OCI-LY1 (cell line): ENCODE measurements around the gene ZGRF1.

Source experiments
- H2AFZ ChIP-seq: fragments of 200-600 bp; sonication (generic), shearing (Covaris generic); 2 replicates; pipeline ENCODE4 v1.6.0; 2014; ENCODE audit warnings: antibody characterized with exemption, mild to moderate bottlenecking, low read length
- H3F3A ChIP-seq: fragments of 200-600 bp; sonication (generic), shearing (Covaris generic); 2 replicates; pipeline ENCODE4 v1.6.0; 2014; ENCODE audit warnings: mild to moderate bottlenecking, antibody characterized with exemption, low read length, moderate library complexity; ENCODE audit not compliant: insufficient read depth
- H3K27ac ChIP-seq: fragments of 200-600 bp; sonication (generic); 2 replicates; pipeline ENCODE4 v1.5.1; 2014; ENCODE audit warnings: low read length, mixed run types, mild to moderate bottlenecking, low read depth; ENCODE audit not compliant: poor library complexity, severe bottlenecking
- H3K27me3 ChIP-seq: fragments of 200-600 bp; sonication (generic); 2 replicates; pipeline ENCODE4 v1.6.0; 2014; ENCODE audit warnings: antibody characterized with exemption, mild to moderate bottlenecking, low read length, moderate library complexity; ENCODE audit not compliant: insufficient read depth
- H3K36me3 ChIP-seq: fragments of 200-600 bp; sonication (generic); 2 replicates; pipeline ENCODE4 v1.6.1; 2014; ENCODE audit warnings: mild to moderate bottlenecking, antibody characterized with exemption, low read length, moderate library complexity, mixed read lengths; ENCODE audit not compliant: insufficient read depth
- H3K4me1 ChIP-seq: fragments of 200-600 bp; sonication (generic); 2 replicates; pipeline ENCODE4 v1.5.1; 2014; ENCODE audit warnings: mild to moderate bottlenecking, low read length, moderate library complexity; ENCODE audit not compliant: insufficient read depth, severe bottlenecking
- H3K4me2 ChIP-seq: fragments of 200-600 bp; sonication (generic), shearing (Covaris generic); 2 replicates; pipeline ENCODE4 v1.6.1; 2014; ENCODE audit warnings: low read length
- H3K4me3 ChIP-seq: fragments of 200-600 bp; sonication (generic); 2 replicates; pipeline ENCODE4 v1.5.1; 2014; ENCODE audit warnings: low read length, low read depth, mild to moderate bottlenecking, mixed read lengths; ENCODE audit not compliant: poor library complexity, severe bottlenecking
- H3K79me2 ChIP-seq: fragments of 200-600 bp; shearing (Covaris generic); 2 replicates; pipeline ENCODE4 v1.6.1; 2016; ENCODE audit warnings: mixed run types, low read length, mixed read lengths; ENCODE audit not compliant: insufficient read depth
- H3K9ac ChIP-seq: fragments of 200-600 bp; sonication (generic), shearing (Covaris generic); 2 replicates; pipeline ENCODE4 v1.6.1; 2014; ENCODE audit warnings: mild to moderate bottlenecking, low read length, mixed read lengths
- H3K9me2 ChIP-seq: fragments of 200-600 bp; sonication (generic), shearing (Covaris generic); 2 replicates; pipeline ENCODE4 v1.6.1; 2014; ENCODE audit warnings: low read depth, mild to moderate bottlenecking, low read length, mixed read lengths
- H3K9me3 ChIP-seq: fragments of 200-600 bp; shearing (Covaris generic); 2 replicates; pipeline ENCODE4 v1.6.1; 2014; ENCODE audit warnings: low read length, mixed read lengths
- H4K20me1 ChIP-seq: fragments of 200-600 bp; sonication (generic), shearing (Covaris generic); 2 replicates; pipeline ENCODE4 v1.6.0; 2016; ENCODE audit warnings: mild to moderate bottlenecking, low read length; ENCODE audit not compliant: insufficient read depth
- CTCF ChIP-seq: fragments of 200-600 bp; sonication (generic), shearing (Covaris generic); IDR thresholded peaks from 2 replicates; pipeline ENCODE4 v1.5.1; 2017; ENCODE audit warnings: mild to moderate bottlenecking, antibody characterized with exemption, low read length, moderate library complexity, mixed read lengths
- EZH2 ChIP-seq: fragments of 200-600 bp; sonication (generic), shearing (Covaris generic); IDR thresholded peaks from 2 replicates; pipeline ENCODE4 v1.8.0; 2017; ENCODE audit warnings: borderline replicate concordance, mixed run types, mild to moderate bottlenecking, antibody characterized with exemption, low read length, moderate library complexity, mixed read lengths

ZGRF1 gene

GRCh38 chr4:112540695-112541094, 96.0 kb downstream of the ZGRF1 start:
- Histone ChIP-seq H3K4me3 (no peak overlapping the region), H3K79me2 (no peaks in the 10 kb centered on the region), H3F3A (no peaks in the 10 kb centered on the region), H3K27ac (no peak overlapping the region), H2AFZ (no peak overlapping the region), H3K4me2 (no peak overlapping the region), H3K9ac (no peak overlapping the region), H3K9me3 (no peaks in the 10 kb centered on the region), H3K4me1 (no peaks in the 10 kb centered on the region), H3K27me3 (no peaks in the 10 kb centered on the region), H3K9me2 (no peaks in the 10 kb centered on the region), H4K20me1 (no peaks in the 10 kb centered on the region), H3K36me3 (peaks cover 3% of the 10 kb centered on the region)
- no peak for TF ChIP-seq CTCF
- TF ChIP-seq EZH2, result no peak

GRCh38 chr4:112536123-112536522, 100.6 kb downstream of the ZGRF1 start:
- Histone ChIP-seq H3K27me3 (no peaks in the 10 kb centered on the region), H3K79me2 (no peaks in the 10 kb centered on the region), H4K20me1 (no peaks in the 10 kb centered on the region), H3K9me3 (no peaks in the 10 kb centered on the region), H3K27ac (no peak overlapping the region), H3F3A (no peaks in the 10 kb centered on the region), H3K4me2 (no peak overlapping the region), H3K36me3 (peaks cover 3% of the 10 kb centered on the region), H2AFZ (no peak overlapping the region), H3K4me1 (no peaks in the 10 kb centered on the region), H3K9ac (no peak overlapping the region), H3K4me3 (no peak overlapping the region), H3K9me2 (no peaks in the 10 kb centered on the region)
- TF ChIP-seq CTCF (no peak), EZH2 (no peak)

GRCh38 chr4:112532267-112532666, 104.4 kb downstream of the ZGRF1 start:
- Histone ChIP-seq H3F3A (no peaks in the 10 kb centered on the region), H3K9me2 (no peaks in the 10 kb centered on the region), H2AFZ (no peak overlapping the region), H3K27ac (no peak overlapping the region), H3K4me3 (no peak overlapping the region), H3K36me3 (no peaks in the 10 kb centered on the region), H3K79me2 (no peaks in the 10 kb centered on the region), H3K9me3 (no peaks in the 10 kb centered on the region), H4K20me1 (no peaks in the 10 kb centered on the region), H3K4me2 (no peak overlapping the region), H3K27me3 (no peaks in the 10 kb centered on the region), H3K9ac (no peak overlapping the region), H3K4me1 (no peaks in the 10 kb centered on the region)
- TF ChIP-seq EZH2 (no peak), CTCF (no peak)
